A549 (cell line): Measurements from ENCODE around the gene GIMD1. TPM values are rescaled to one million over a fixed set of nuclear protein-coding genes. Genes with fewer than 3 reads are reported as not detected.

Source experiments
- ATAC-seq, 2 experiments: fragments of 200-7000 bp in 1 of 2; fragments of >200 bp in 1 of 2; cut with Nextera tagmentation in 1 of 2; cut with Tn5 transposase in 1 of 2; 3 replicates each; pipeline versions ENCODE4 v1.8.0 to v1.9.1; 2018 to 2020; ENCODE audit warnings: mild to moderate bottlenecking in 1 of 2, moderate library complexity in 1 of 2
- CTCF ChIA-PET: fragments of 300-600 bp; sonication (Branson Sonifier 250); formaldehyde crosslinking; extraction: SDS; loops from one replicate; lab custom pipeline; 2021; ENCODE audit warnings: antibody characterized with exemption, inconsistent platforms; lab: Yijun Ruan, JAX
- POLR2A ChIA-PET: fragments of 350-600 bp; formaldehyde crosslinking; extraction: SDS; loops from one replicate; lab custom pipeline; 2021; ENCODE audit warnings: antibody characterized with exemption, inconsistent platforms; lab: Yijun Ruan, JAX
- DNase-seq, 2 experiments: peaks; one replicate each; pipeline versions ENCODE4 v3.0.0 to v3.0.0-alpha.2; 2011 to 2016; ENCODE audit warnings: low read depth in 1 of 2, low spot score in 1 of 2
- FAIRE-seq: peaks from 2 replicates; lab custom pipeline; 2011; peaks lifted over from hg19 to GRCh38; lab: Jason Lieb, UNC
- H3K27ac ChIP-seq, 2 experiments: fragments of >200 bp; sonication (Bioruptor Twin); formaldehyde crosslinking; 3 replicates each; pipeline ENCODE4 v1.5.1; 2016 to 2017
- H3K4me1 ChIP-seq: fragments of >200 bp; sonication (Bioruptor Twin); formaldehyde crosslinking; 3 replicates; pipeline ENCODE4 v1.6.1; 2016
- H3K4me2 ChIP-seq: fragments of >200 bp; sonication (Bioruptor Twin); formaldehyde crosslinking; 3 replicates; pipeline ENCODE4 v1.6.1; 2016
- H3K4me3 ChIP-seq: fragments of >200 bp; sonication (Bioruptor Twin); formaldehyde crosslinking; 3 replicates; pipeline ENCODE4 v1.5.1; 2016
- H3K9me3 ChIP-seq: fragments of >200 bp; sonication (Bioruptor Twin); formaldehyde crosslinking; 3 replicates; pipeline ENCODE4 v1.6.1; 2016
- BHLHE40 ChIP-seq: IDR thresholded peaks from 2 replicates; pipeline ENCODE4 v1.6.1; 2012; ENCODE audit warnings: low read depth, low read length, inconsistent platforms
- CBX2 ChIP-seq: fragments of 200-600 bp; sonication (generic); IDR thresholded peaks from 2 replicates; pipeline ENCODE4 v1.6.1; 2016; ENCODE audit warnings: low read depth, mild to moderate bottlenecking, borderline replicate concordance
- CHD4 ChIP-seq: fragments of 200-600 bp; sonication (generic); IDR thresholded peaks from 2 replicates; pipeline ENCODE4 v1.6.1; 2016; ENCODE audit warnings: antibody characterized with exemption, mild to moderate bottlenecking, borderline replicate concordance
- ESRRA ChIP-seq: fragments of 150-350 bp; IDR thresholded peaks from 2 replicates; pipeline ENCODE4 v1.6.1; 2014; ENCODE audit warnings: mild to moderate bottlenecking, low read length, borderline replicate concordance
- GATA3 ChIP-seq: IDR thresholded peaks from 2 replicates; pipeline ENCODE4 v1.6.1; 2012; ENCODE audit warnings: borderline replicate concordance
- HDAC2 ChIP-seq: fragments of 200-600 bp; sonication (generic); IDR thresholded peaks from 2 replicates; pipeline ENCODE4 v1.6.1; 2016
- HEYL ChIP-seq: fragments of 250-450 bp; sonication (Bioruptor Pico); IDR thresholded peaks from 2 replicates; pipeline ENCODE4 v1.8.0; 2021; ENCODE audit warnings: mild to moderate bottlenecking, moderate library complexity
- JUN ChIP-seq, 2 experiments: fragments of >200 bp; sonication (Bioruptor Twin); formaldehyde crosslinking; IDR thresholded peaks; 2 replicates in 1 of 2; 3 replicates in 1 of 2; pipeline ENCODE4 v1.6.1; 2016 to 2017
- MYC ChIP-seq: IDR thresholded peaks from 2 replicates; pipeline ENCODE4 v1.6.1; 2012; ENCODE audit warnings: mild to moderate bottlenecking, inconsistent platforms, low read length, improper control_type of control experiment, borderline replicate concordance
- NFE2L2 ChIP-seq: fragments of 150-350 bp; conservative IDR thresholded peaks from 2 replicates; pipeline ENCODE4 v1.6.1; 2014; ENCODE audit warnings: low read length
- NPAS2 ChIP-seq: fragments of 250-450 bp; sonication (Bioruptor Pico); IDR thresholded peaks from 2 replicates; pipeline ENCODE4 v1.8.0; 2022; ENCODE audit warnings: mild to moderate bottlenecking, moderate library complexity, borderline replicate concordance
- PHF8 ChIP-seq: fragments of 200-600 bp; sonication (generic); IDR thresholded peaks from 2 replicates; pipeline ENCODE4 v1.6.1; 2016; ENCODE audit warnings: low read depth, mild to moderate bottlenecking, antibody characterized with exemption, moderate library complexity, borderline replicate concordance
- POLR2A ChIP-seq: IDR thresholded peaks from 2 replicates; pipeline ENCODE4 v1.6.1; 2012; ENCODE audit warnings: mild to moderate bottlenecking, low read length
- RARB ChIP-seq: fragments of 250-450 bp; sonication (Bioruptor Pico); IDR thresholded peaks from 2 replicates; pipeline ENCODE4 v1.8.0; 2021; ENCODE audit warnings: mild to moderate bottlenecking, moderate library complexity
- SMC3 ChIP-seq: fragments of >200 bp; sonication (Bioruptor Twin); formaldehyde crosslinking; IDR thresholded peaks from 3 replicates; pipeline ENCODE4 v1.6.1; 2018; ENCODE audit warnings: inconsistent platforms
- TFCP2L1 ChIP-seq: fragments of 250-450 bp; sonication (Bioruptor Pico); IDR thresholded peaks from 2 replicates; pipeline ENCODE4 v1.5.0; 2021; ENCODE audit warnings: mild to moderate bottlenecking
- ZC3H11A ChIP-seq: fragments of 450-650 bp; IDR thresholded peaks from 2 replicates; pipeline ENCODE4 v1.6.1; 2014; ENCODE audit warnings: antibody characterized with exemption, mild to moderate bottlenecking
- ZNF302 ChIP-seq: fragments of 250-450 bp; sonication (Bioruptor Pico); IDR thresholded peaks from 2 replicates; pipeline ENCODE4 v1.9.0; 2021; ENCODE audit warnings: inconsistent platforms, mild to moderate bottlenecking, moderate library complexity
- ZSCAN20 ChIP-seq: fragments of 250-450 bp; sonication (Bioruptor Pico); IDR thresholded peaks from 2 replicates; pipeline ENCODE4 v1.8.0; 2022; ENCODE audit warnings: mild to moderate bottlenecking, moderate library complexity
- WGBS: methylation state at CpG from one replicate; pipeline ENCODE4 v1.1.6; 2017; ENCODE audit errors: missing lambda C conversion rate; 5-methylcytosine and 5-hydroxymethylcytosine counted together
- polyA plus RNA-seq, 4 experiments: library from polyadenylated mRNA; depleted of rRNA in 3 of 4; stranded (reverse); fragments of >200 nt; fragmentation: RNase III in 1 of 4; extraction: RNeasy Plus Mini Kit Qiagen cat#74134 plus additional on column Dnase treatment in 1 of 4; gene quantifications; 2 replicates in 3 of 4; 3 replicates in 1 of 4; pipeline ENCODE4 v1.2.3, GENCODE V29; 2011 to 2017
- TF ChIP-seq, protein P1 (sequence below): IDR thresholded peaks from 2 replicates; pipeline ENCODE4 v1.6.1; 2012
- TF ChIP-seq, protein P2 (sequence below): fragments of 150-350 bp; IDR thresholded peaks from 2 replicates; pipeline ENCODE4 v1.6.1; 2014; ENCODE audit warnings: low read depth, mild to moderate bottlenecking, low read length
- TF ChIP-seq, protein P3 (sequence below): fragments of 450-650 bp; IDR thresholded peaks from 2 replicates; pipeline ENCODE4 v1.6.1; 2014; ENCODE audit warnings: antibody characterized with exemption
- TF ChIP-seq, protein P4 (sequence below): fragments of 200-600 bp; sonication (generic); IDR thresholded peaks from 2 replicates; pipeline ENCODE4 v1.6.1; 2016; ENCODE audit warnings: antibody characterized with exemption, mild to moderate bottlenecking, moderate library complexity

The GIMD1 gene
- polyA plus RNA-seq, 2 of the 4 experiments (the other 2 are of a cell fraction) = not detected

DNA sequence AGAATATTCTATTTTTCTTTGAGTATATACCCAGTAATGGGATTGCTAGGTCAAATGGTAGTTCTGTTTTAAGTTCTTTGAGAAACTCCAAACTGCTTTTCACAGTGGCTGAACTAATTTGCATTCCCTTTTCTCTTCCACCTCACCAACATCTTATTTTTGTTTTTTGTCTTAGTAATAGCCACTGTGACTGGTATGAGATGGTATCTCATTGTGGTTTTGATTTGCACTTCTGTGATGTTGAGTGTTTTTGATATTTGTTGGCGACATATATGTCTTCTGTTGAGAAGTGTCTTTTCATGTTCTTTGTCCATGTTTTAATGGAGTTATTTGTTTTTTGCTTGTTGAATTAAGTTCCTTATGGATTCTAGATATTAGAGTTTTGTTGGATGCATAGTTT is 27.8 kb downstream of the GIMD1 start (continued):
- TF ChIP-seq, protein P1, sequence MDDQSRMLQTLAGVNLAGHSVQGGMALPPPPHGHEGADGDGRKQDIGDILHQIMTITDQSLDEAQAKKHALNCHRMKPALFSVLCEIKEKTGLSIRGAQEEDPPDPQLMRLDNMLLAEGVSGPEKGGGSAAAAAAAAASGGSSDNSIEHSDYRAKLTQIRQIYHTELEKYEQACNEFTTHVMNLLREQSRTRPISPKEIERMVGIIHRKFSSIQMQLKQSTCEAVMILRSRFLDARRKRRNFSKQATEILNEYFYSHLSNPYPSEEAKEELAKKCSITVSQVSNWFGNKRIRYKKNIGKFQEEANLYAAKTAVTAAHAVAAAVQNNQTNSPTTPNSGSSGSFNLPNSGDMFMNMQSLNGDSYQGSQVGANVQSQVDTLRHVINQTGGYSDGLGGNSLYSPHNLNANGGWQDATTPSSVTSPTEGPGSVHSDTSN = no peak
- TF ChIP-seq, protein P2, sequence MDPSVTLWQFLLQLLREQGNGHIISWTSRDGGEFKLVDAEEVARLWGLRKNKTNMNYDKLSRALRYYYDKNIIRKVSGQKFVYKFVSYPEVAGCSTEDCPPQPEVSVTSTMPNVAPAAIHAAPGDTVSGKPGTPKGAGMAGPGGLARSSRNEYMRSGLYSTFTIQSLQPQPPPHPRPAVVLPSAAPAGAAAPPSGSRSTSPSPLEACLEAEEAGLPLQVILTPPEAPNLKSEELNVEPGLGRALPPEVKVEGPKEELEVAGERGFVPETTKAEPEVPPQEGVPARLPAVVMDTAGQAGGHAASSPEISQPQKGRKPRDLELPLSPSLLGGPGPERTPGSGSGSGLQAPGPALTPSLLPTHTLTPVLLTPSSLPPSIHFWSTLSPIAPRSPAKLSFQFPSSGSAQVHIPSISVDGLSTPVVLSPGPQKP = no peak
- TF ChIP-seq SMC3 = no peak

DNA sequence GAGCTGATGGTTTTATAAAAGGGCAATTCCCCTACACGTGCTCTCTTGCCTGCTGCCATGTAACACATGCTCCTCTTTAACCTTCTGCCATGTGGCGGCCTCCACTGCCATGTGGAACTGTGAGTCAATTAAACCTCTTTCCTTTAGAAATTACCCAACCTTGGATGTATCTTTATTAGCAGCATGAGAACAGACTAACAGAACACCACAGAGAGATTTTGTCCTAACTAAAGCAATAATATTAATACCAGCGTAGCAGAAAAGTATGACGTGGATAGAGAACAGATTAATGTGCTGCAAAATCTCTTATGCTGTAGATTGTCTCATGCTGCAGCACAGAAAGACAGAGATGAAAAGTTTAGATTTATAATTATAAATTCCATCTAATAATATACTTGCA is 29.1 kb downstream of the GIMD1 start:
- DNase-seq (no peak), ATAC-seq (no peak), FAIRE-seq (no peak)
- Histone ChIP-seq H3K4me1 (peaks cover 15% of the 10 kb centered on the region), H3K27ac (no peak overlapping the region), H3K4me2 (no peak overlapping the region)
- 90% methylated on average over 4 of the region's 4 CpGs for WGBS
- TF ChIP-seq MYC (no peak), HDAC2 (no peak), CBX2 (no peak), RARB (CRISPR knock-in tag) (no peak), NFE2L2 (no peak), NPAS2 (no peak), CHD4 (no peak), TFCP2L1 (CRISPR knock-in tag) (no peak)
- TF ChIP-seq, protein P3, sequence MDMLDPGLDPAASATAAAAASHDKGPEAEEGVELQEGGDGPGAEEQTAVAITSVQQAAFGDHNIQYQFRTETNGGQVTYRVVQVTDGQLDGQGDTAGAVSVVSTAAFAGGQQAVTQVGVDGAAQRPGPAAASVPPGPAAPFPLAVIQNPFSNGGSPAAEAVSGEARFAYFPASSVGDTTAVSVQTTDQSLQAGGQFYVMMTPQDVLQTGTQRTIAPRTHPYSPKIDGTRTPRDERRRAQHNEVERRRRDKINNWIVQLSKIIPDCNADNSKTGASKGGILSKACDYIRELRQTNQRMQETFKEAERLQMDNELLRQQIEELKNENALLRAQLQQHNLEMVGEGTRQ = no peak
- TF ChIP-seq, all 56 proteins: peak for 0
- H3K9me3 ChIP-seq = no peaks in the 10 kb centered on the region
- no peak overlapping the region for H3K4me3 ChIP-seq
- ChIA-PET CTCF (no interaction called here), POLR2A (no interaction called here)

DNA sequence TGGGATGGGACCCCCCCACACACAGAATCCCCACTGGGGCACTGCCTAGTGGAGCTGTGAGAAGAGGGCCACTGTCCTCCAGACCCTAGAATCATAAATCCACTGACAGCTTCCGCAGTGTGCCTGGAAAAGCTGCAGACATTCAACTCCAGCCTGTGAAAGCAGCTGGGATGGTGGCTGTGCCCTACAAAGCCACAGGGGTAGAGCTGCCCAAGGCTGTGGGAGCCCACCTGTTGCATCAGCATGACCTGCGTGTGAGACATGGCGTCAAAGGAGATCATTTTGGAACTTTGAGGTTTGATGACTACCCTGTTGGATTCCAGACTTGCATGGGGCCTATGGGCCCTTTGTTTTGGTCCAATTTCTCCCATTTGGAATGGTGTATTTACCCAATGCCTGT is 29.9 kb downstream of the GIMD1 start:
- no peak for TF ChIP-seq RARB (CRISPR knock-in tag)
- no peak for TF ChIP-seq GATA3
- TF ChIP-seq POLR2A = no peak
- TF ChIP-seq BHLHE40 = no peak
- TF ChIP-seq PHF8 = no peak
- no peak for TF ChIP-seq ZNF302 (CRISPR knock-in tag)
- TF ChIP-seq, protein P3 = no peak
- TF ChIP-seq ZSCAN20 (CRISPR knock-in tag) = no peak
- no peak for TF ChIP-seq JUN (IDR thresholded peaks at IDR 0.05)
- no peak for TF ChIP-seq HEYL (CRISPR knock-in tag)
- TF ChIP-seq, protein P4, sequence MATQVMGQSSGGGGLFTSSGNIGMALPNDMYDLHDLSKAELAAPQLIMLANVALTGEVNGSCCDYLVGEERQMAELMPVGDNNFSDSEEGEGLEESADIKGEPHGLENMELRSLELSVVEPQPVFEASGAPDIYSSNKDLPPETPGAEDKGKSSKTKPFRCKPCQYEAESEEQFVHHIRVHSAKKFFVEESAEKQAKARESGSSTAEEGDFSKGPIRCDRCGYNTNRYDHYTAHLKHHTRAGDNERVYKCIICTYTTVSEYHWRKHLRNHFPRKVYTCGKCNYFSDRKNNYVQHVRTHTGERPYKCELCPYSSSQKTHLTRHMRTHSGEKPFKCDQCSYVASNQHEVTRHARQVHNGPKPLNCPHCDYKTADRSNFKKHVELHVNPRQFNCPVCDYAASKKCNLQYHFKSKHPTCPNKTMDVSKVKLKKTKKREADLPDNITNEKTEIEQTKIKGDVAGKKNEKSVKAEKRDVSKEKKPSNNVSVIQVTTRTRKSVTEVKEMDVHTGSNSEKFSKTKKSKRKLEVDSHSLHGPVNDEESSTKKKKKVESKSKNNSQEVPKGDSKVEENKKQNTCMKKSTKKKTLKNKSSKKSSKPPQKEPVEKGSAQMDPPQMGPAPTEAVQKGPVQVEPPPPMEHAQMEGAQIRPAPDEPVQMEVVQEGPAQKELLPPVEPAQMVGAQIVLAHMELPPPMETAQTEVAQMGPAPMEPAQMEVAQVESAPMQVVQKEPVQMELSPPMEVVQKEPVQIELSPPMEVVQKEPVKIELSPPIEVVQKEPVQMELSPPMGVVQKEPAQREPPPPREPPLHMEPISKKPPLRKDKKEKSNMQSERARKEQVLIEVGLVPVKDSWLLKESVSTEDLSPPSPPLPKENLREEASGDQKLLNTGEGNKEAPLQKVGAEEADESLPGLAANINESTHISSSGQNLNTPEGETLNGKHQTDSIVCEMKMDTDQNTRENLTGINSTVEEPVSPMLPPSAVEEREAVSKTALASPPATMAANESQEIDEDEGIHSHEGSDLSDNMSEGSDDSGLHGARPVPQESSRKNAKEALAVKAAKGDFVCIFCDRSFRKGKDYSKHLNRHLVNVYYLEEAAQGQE = no peak
- no peak for TF ChIP-seq ZC3H11A
- TF ChIP-seq ESRRA = no peak
- H3K27ac ChIP-seq = no peak overlapping the region
- H3K4me3 ChIP-seq = no peak overlapping the region
- POLR2A ChIA-PET = no interaction called here
- H3K4me1 ChIP-seq = peaks cover 7% of the 10 kb centered on the region
- ATAC-seq (no peak), FAIRE-seq (no peak), DNase-seq (no peak)
- no peak overlapping the region for H3K4me2 ChIP-seq
- CTCF ChIA-PET = no interaction called here
- H3K9me3 ChIP-seq = no peaks in the 10 kb centered on the region
- WGBS = 93% methylated on average over 3 of the region's 3 CpGs
